GM12874 (cell line): ENCODE results near the gene DFFB.

ENCODE experiments used
- TF ChIP-seq, protein P1 (sequence below): IDR thresholded peaks from 2 replicates; pipeline ENCODE4 v1.5.1; 2011; ENCODE audit warnings: low read depth, mild to moderate bottlenecking, control low read depth, low read length, moderate library complexity; ENCODE audit not compliant: insufficient read depth

The DFFB gene

DNA sequence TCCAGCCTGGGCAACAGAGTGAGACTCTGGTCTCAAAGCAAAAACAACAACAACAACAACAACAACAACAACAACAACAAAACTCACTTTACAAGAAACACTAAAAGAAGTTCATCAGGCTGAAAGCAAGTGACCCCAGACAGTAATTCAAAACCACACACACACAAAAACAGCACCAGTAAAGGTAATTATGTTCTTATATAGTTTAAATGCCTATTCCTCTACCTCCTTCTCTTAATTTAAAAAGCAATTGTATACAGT is 41.1 kb downstream of the DFFB start:
- TF ChIP-seq, protein P1, sequence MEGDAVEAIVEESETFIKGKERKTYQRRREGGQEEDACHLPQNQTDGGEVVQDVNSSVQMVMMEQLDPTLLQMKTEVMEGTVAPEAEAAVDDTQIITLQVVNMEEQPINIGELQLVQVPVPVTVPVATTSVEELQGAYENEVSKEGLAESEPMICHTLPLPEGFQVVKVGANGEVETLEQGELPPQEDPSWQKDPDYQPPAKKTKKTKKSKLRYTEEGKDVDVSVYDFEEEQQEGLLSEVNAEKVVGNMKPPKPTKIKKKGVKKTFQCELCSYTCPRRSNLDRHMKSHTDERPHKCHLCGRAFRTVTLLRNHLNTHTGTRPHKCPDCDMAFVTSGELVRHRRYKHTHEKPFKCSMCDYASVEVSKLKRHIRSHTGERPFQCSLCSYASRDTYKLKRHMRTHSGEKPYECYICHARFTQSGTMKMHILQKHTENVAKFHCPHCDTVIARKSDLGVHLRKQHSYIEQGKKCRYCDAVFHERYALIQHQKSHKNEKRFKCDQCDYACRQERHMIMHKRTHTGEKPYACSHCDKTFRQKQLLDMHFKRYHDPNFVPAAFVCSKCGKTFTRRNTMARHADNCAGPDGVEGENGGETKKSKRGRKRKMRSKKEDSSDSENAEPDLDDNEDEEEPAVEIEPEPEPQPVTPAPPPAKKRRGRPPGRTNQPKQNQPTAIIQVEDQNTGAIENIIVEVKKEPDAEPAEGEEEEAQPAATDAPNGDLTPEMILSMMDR: no peak

DNA sequence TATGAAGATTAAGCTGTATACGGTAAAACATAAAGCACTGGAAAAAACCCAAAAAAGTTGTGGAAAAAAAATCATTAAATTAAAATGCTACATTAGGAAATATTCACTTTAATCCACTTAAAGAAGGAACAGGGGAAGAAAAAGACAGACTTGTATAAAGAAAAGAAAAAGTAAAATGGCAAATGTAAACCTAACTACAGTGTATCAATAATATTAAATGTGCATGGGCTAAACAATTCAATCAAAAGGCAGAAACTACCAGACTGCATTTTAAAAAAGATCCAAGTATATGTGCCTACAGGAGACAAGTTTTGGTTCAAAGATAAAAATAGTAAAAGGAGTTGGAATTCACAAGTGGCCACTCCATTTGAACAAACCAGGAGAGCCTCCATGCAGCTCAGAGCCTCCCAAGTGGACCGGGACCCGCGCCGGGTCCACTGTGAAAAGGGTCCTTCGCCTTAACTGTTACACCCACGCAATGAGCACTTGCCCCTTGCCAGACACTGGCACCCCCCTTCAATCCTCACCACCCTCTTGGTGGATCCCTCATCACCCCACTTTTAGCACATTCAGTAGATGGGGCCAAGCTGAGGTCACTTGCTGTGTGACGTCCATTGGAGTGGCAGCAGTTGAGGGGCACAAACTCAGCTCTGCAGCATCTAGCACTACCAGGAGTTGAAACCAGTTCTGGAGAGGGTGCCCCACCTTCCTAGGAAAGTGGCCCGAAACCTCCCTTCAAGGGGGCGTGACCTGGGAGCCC is 41.9 kb downstream of the DFFB start:
- TF ChIP-seq, protein P1: no peak

DNA sequence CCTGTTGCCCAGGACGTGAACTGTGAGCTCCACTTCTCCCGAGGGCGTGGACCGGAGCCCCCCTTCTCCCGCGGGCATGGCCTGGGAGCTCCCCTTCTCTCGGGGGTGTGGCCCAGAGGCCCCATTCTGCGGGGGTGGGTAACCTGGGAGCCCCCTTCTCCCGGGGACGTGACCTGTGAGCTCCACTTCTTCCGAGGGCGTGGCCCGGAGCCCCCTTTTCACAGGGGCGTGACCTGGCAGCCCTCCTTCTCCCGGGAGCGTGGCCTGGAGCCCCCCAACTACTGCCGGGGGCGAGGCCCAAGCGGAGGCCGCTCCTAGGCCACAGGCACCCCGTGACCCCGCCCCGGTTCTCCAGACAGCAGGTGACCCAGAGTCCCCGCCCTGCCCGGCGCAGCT is 42.5 kb downstream of the DFFB start:
- TF ChIP-seq, protein P1: peak; percentile 27; the same call in 1 of the 2 replicates

DNA sequence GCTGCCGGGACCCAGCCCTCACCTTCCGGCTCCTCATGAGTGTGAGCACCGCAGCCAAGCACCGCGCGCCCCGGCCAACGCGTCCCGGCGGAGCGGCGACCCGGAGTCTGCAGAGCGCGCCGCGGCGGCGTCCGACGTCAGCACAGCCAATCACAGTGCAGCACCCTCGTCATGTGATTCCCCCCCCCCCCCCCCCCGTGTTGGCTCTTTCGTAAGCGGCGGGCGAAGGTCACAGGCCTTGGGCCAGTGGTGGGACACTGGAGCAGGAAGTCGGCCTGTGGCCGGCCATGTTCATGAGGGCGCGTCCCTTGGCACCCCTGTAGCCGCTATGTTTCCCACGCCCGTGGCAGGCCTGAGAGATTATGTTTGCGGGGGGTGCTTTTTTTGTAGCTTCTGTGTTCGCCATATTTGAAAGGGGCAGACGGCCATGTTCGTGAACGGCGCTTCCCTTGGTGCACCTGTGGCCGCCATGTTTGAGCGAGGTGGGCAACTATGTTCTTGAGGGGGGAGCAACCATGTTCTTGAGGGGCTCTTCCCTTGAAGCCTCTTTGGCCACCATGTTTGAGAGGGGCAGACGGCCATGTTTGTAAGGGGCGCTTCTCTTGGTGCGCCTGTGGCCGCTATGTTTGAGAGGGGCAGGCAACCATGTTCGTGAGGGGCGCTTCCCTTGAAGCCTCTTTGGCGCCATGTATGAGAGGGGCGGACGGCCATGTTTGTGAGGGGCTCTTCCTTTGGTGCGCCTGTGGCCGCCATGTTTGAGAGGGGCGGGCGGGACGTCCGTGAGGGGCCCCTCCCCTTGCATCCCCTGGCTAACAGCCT is 43.1 kb downstream of the DFFB start, which contains the start of gene C1orf174:
Gene C1orf174, minus strand, starts transcription at position 123 of the 819 bp plus-strand sequence. Its CDS starts 86 bp downstream, at position 37.
- TF ChIP-seq, protein P1: no peak

DNA sequence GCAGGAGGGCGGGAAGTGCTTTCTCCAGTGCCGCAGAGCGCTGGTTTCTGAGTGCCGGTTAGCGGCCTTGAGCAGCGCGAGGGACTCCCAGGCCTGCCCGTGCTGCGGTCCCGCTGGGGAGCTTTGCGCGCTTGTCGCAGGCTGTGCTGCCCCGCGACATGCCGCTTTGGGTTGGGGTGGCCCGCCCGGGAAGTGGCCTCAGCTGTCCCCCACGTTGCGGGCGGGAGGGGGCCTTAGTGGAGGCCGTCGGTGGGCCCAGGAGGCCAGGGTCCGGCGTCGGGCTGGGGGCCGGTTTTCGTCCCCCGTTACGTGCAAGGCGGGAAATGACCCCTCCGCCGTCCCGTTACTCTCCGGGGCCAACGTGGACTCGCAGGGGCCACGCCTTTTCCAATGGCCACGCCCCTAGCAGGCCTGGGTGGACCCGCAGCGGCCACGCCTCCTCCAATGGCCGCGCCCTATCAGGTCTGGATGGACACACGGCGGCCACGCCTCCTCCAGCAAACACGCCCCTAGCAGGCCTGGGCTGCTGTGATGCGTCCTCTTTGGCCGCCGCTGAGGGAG is 43.8 kb downstream of the DFFB start:
- TF ChIP-seq, protein P1: no peak

DNA sequence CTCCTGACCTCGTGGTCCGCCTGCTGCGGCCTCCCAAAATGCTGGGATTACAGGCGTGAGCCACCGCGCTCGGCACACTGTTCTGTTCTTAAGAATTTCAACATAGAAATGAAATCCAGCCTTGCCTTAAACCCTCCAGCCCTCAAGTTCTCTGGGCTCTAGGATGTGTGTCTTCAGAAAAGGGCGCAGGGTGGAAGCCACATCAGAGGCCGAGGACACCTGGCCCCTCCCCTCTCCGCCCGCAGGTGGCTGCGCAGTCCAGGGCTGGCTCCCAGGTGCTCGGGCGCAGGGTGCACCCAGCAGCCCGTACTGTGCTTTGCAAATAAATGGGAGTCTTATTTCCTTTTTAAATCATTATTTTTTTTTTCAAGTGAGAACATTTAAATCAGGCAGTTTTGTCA is 44.8 kb downstream of the DFFB start:
- TF ChIP-seq, protein P1: no peak

DNA sequence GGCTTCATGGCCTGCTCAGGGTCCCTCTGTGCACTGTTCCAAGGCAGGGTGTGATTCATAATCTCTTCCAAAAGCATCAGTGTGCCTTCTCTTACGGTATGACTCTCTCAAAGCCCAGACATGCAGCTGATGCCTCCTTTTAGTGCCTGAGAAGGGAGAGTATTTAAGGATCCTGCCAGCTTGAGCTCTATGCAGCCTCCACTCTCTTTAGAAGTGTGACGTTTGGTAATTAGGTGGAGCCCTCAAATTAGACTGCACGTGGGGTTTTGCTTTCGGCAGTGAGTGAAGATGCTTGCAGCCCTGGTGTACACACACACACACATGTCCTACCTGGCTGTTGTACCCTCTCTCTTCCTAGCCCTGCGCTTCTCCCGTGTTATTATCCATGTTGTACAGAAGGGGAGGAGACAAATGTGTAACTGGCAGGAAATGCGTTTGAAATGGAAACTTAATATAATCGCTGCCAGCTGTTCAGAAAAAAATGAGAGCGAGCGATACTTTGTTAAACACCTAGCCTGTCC is 45.4 kb downstream of the DFFB start:
- TF ChIP-seq, protein P1: no peak
